Activated CD8-positive, alpha-beta memory T cell treated with anti-CD3 and anti-CD28 coated beads for 48 hours (primary cell): ENCODE results near the gene MT1G.
"Not testable (repeated sequence)": the region's sequence is repeated elsewhere in the genome, so short reads cannot be mapped to it uniquely, and the experiment has no call there.

Experiments
- DNase-seq, 3 experiments: peaks; one replicate each; pipeline ENCODE4 v3.0.0-alpha.2; 2020; ENCODE audit warnings: low read depth in 2 of 3, low spot score in 2 of 3

Gene MT1G

GRCh38 chr16:56621665-56622445 lies 46.0 kb downstream of the MT1G start:
- not testable (repeated sequence) for DNase-seq

- no peak for DNase-seq
Measured at GRCh38 chr16:56620339-56620897, 47.4 kb downstream of the MT1G start.

- no peak for DNase-seq
Measured at GRCh38 chr16:56618138-56618537, 49.7 kb downstream of the MT1G start.

GRCh38 chr16:56617212-56618085 lies 50.4 kb downstream of the MT1G start:
- no peak for DNase-seq
